CD14-positive monocyte (primary cell): ENCODE data around the gene SLA2. TPM values are rescaled to one million over a fixed set of nuclear protein-coding genes. Genes with fewer than 3 reads are reported as not detected.
A peak's percentile ranks its signal among the peaks of the same experiment; 100 is the strongest.

Source experiments
- DNase-seq, 3 donors: peaks; one replicate each; pipeline ENCODE4 v3.0.0-alpha.2; 2011 to 2022
- H2AFZ ChIP-seq: 2 replicates; pipeline ENCODE4 v1.6.0; 2012; ENCODE audit warnings: mild to moderate bottlenecking, low read depth, low read length, inconsistent platforms; ENCODE audit not compliant: insufficient read depth, poor library complexity, severe bottlenecking
- H3K27ac ChIP-seq, 2 donors: 1 replicate in 1 of 2; 2 replicates in 1 of 2; pipeline ENCODE4 v1.5.1; 2012 to 2013; ENCODE audit warnings: low read length in 2 of 2, control low read depth in 1 of 2, inconsistent platforms in 1 of 2, low read depth in 1 of 2, mild to moderate bottlenecking in 1 of 2
- H3K27me3 ChIP-seq, 2 donors: one replicate each; pipeline versions ENCODE4 v1.6.0 to v1.6.1; 2011 to 2013; ENCODE audit warnings: low read length in 2 of 2; ENCODE audit not compliant: control insufficient read depth in 2 of 2, insufficient read depth in 2 of 2
- H3K36me3 ChIP-seq, 2 donors: replicated peaks in 1 of 2; 1 replicate in 1 of 2; 2 replicates in 1 of 2; pipeline versions ENCODE4 v1.5.1 to v1.6.1; 2012 to 2013; ENCODE audit warnings: low read length in 2 of 2, control low read depth in 1 of 2, inconsistent platforms in 1 of 2, mild to moderate bottlenecking in 1 of 2; ENCODE audit not compliant: insufficient read depth in 2 of 2, control insufficient read depth in 1 of 2
- H3K4me1 ChIP-seq, 2 donors: 1 replicate in 1 of 2; 2 replicates in 1 of 2; pipeline versions ENCODE4 v1.5.1 to v1.6.1; 2012 to 2013; ENCODE audit warnings: low read length in 2 of 2, control low read depth in 1 of 2, inconsistent platforms in 1 of 2, mild to moderate bottlenecking in 1 of 2, moderate library complexity in 1 of 2; ENCODE audit not compliant: insufficient read depth in 2 of 2, control insufficient read depth in 1 of 2
- H3K4me2 ChIP-seq: replicated peaks from 2 replicates; pipeline ENCODE3; 2012; ENCODE audit warnings: low read length, moderate library complexity, mild to moderate bottlenecking; ENCODE audit not compliant: poor library complexity, severe bottlenecking; ENCODE audit errors: extremely low read depth
- H3K4me3 ChIP-seq, 3 experiments: fragments of 200-600 bp in 1 of 3; sonication (generic) in 1 of 3; replicated peaks in 1 of 3; 1 replicate in 2 of 3; 2 replicates in 1 of 3; pipeline ENCODE4 v1.5.1; 2011 to 2013; ENCODE audit warnings: low read length in 3 of 3, mild to moderate bottlenecking in 3 of 3, control low read depth in 2 of 3, low read depth in 2 of 3, inconsistent platforms in 1 of 3, moderate library complexity in 1 of 3
- H3K79me2 ChIP-seq: 2 replicates; pipeline ENCODE4 v1.6.0; 2012; ENCODE audit warnings: mild to moderate bottlenecking, control low read depth, inconsistent platforms, low read length, moderate library complexity; ENCODE audit not compliant: insufficient read depth
- H3K9ac ChIP-seq: 2 replicates; pipeline ENCODE4 v1.6.0; 2017; ENCODE audit warnings: low read length, mild to moderate bottlenecking; ENCODE audit not compliant: insufficient read depth, poor library complexity, severe bottlenecking
- H3K9me3 ChIP-seq, 2 donors: replicated peaks in 1 of 2; 1 replicate in 1 of 2; 2 replicates in 1 of 2; pipeline versions ENCODE4 v1.5.1 to v1.6.1; 2012 to 2013; ENCODE audit warnings: low read length in 2 of 2, control low read depth in 1 of 2; ENCODE audit not compliant: control insufficient read depth in 1 of 2, insufficient read depth in 1 of 2
- H4K20me1 ChIP-seq: 2 replicates; pipeline ENCODE4 v1.6.0; 2012; ENCODE audit warnings: mild to moderate bottlenecking, low read length, control low read depth, moderate library complexity; ENCODE audit not compliant: insufficient read depth
- H3K27ac Mint-ChIP-seq, 7 donors: one replicate each; pipeline ENCODE4 v1.8.0; 2020; ENCODE audit warnings: mild to moderate bottlenecking in 7 of 7, mixed read lengths in 7 of 7, moderate library complexity in 6 of 7, inconsistent platforms in 2 of 7
- H3K27me3 Mint-ChIP-seq, 3 donors: one replicate each; pipeline ENCODE4 v1.8.0; 2021 to 2022; ENCODE audit warnings: low read depth in 3 of 3, mild to moderate bottlenecking in 3 of 3, mixed read lengths in 3 of 3, moderate library complexity in 3 of 3, inconsistent platforms in 1 of 3
- H3K36me3 Mint-ChIP-seq, 2 donors: one replicate each; pipeline ENCODE4 v1.8.0; 2020; ENCODE audit warnings: mixed read lengths in 2 of 2, inconsistent platforms in 1 of 2, mild to moderate bottlenecking in 1 of 2
- H3K4me1 Mint-ChIP-seq: one replicate; pipeline ENCODE4 v1.8.0; 2020; ENCODE audit warnings: mild to moderate bottlenecking, mixed read lengths
- H3K4me3 Mint-ChIP-seq, 2 donors: one replicate each; pipeline ENCODE4 v1.8.0; 2020; ENCODE audit warnings: mild to moderate bottlenecking in 2 of 2, mixed read lengths in 2 of 2, moderate library complexity in 1 of 2
- H3K9me3 Mint-ChIP-seq, 7 donors: one replicate each; pipeline ENCODE4 v1.8.0; 2020 to 2022; ENCODE audit warnings: mixed read lengths in 7 of 7, mild to moderate bottlenecking in 6 of 7, moderate library complexity in 6 of 7, inconsistent platforms in 2 of 7
- CTCF ChIP-seq: fragments of 200-600 bp; IDR thresholded peaks from one replicate; pipeline ENCODE4 v1.8.0; 2022; ENCODE audit warnings: antibody characterized with exemption, mild to moderate bottlenecking
- WGBS: methylation state at CpG from one replicate; pipeline ENCODE4 v1.1.5; 2013; ENCODE audit warnings: missing lambda C conversion rate; ENCODE audit not compliant: insufficient coverage; 5-methylcytosine and 5-hydroxymethylcytosine counted together
- intact Hi-C, 2 donors: fragments of 100-400 bp; cut with micrococcal nuclease; formaldehyde crosslinking; loops; one replicate each; pipeline versions ENCODE4 v1.15.0 to v1.15.1; 2023
- polyA plus RNA-seq, 3 donors: library from polyadenylated mRNA; depleted of rRNA in 1 of 3; unstranded in 2 of 3; stranded (reverse) in 1 of 3; fragments of 300-500 nt in 2 of 3; fragments of >200 nt in 1 of 3; fragmentation: Illumina TruSeq in 2 of 3; gene quantifications; 1 replicate in 2 of 3; 2 replicates in 1 of 3; pipeline ENCODE4 v1.2.3, GENCODE V29; 2012 to 2021

SLA2 gene
- polyA plus RNA-seq, 3 donors = 0.16 to 0.19 (median 0.17) TPM

- H3K36me3 Mint-ChIP-seq = peaks cover 0 to 5% of the 10 kb centered on the region in 2 donors
- peaks cover under 1 to 2% of the 10 kb centered on the region in 2 donors for H3K4me1 ChIP-seq
- H3K79me2 ChIP-seq = no peaks in the 10 kb centered on the region
- no peak overlapping the region for H3K9ac ChIP-seq
- H4K20me1 ChIP-seq = no peaks in the 10 kb centered on the region
- 88% methylated on average over 10 of the region's 14 CpGs for WGBS
- H3K9me3 Mint-ChIP-seq = no peaks in the 10 kb centered on the region
- peaks cover 7% of the 10 kb centered on the region for H3K4me1 Mint-ChIP-seq
- H3K27me3 Mint-ChIP-seq = peaks cover 0 to 3% (median 0%) of the 10 kb centered on the region in 3 donors
- H3K4me2 ChIP-seq = no peak overlapping the region
- H3K36me3 ChIP-seq = no peaks in the 10 kb centered on the region
- H3K4me3 Mint-ChIP-seq = peak overlapping the region in 1 of 2 donors; percentile 1
- no peak overlapping the region for H2AFZ ChIP-seq
- H3K27ac ChIP-seq = no peak overlapping the region
- intact Hi-C loops = no loop called here
- peak overlapping the region in 1 of 7 donors; percentile 33 for H3K27ac Mint-ChIP-seq
- H3K4me3 ChIP-seq = no peak overlapping the region
- DNase-seq = no peak
- no peaks in the 10 kb centered on the region for H3K27me3 ChIP-seq
- no peak for TF ChIP-seq CTCF
- no peaks in the 10 kb centered on the region for H3K9me3 ChIP-seq
Observed at GRCh38 chr20:36624068-36624943, 21.7 kb downstream of the SLA2 start.

- TF ChIP-seq CTCF = no peak
- H3K79me2 ChIP-seq = no peaks in the 10 kb centered on the region
- no peaks in the 10 kb centered on the region for H4K20me1 ChIP-seq
- H3K9ac ChIP-seq = no peak overlapping the region
- no peaks in the 10 kb centered on the region for H3K4me1 ChIP-seq
- H3K27ac ChIP-seq = no peak overlapping the region
- H3K4me3 ChIP-seq = no peak overlapping the region
- H3K27me3 ChIP-seq = no peaks in the 10 kb centered on the region
- no peak for DNase-seq
- 100% methylated on average over 2 of the region's 2 CpGs for WGBS
- no peak overlapping the region for H3K4me2 ChIP-seq
- Mint-ChIP-seq H3K27me3 (no peaks in the 10 kb centered on the region), H3K4me3 (no peak overlapping the region), H3K4me1 (peaks cover 3% of the 10 kb centered on the region), H3K9me3 (no peaks in the 10 kb centered on the region), H3K27ac (peak overlapping the region in 3 of 7 donors; percentile 9 to 38 (median 20)), H3K36me3 (peaks cover 0 to 2% of the 10 kb centered on the region in 2 donors)
- H3K36me3 ChIP-seq = no peaks in the 10 kb centered on the region
- no peak overlapping the region for H2AFZ ChIP-seq
- intact Hi-C loops = no loop called here
- H3K9me3 ChIP-seq = no peaks in the 10 kb centered on the region
Observed at GRCh38 chr20:36623444-36623843, 22.6 kb downstream of the SLA2 start.
